Loucy (cell line): Measurements from ENCODE around the gene EXOC3L4.
A peak's percentile ranks its signal among the peaks of the same experiment; 100 is the strongest.

ENCODE experiments used
- H2AFZ ChIP-seq: fragments of 200-600 bp; sonication (generic); 2 replicates; pipeline ENCODE4 v1.6.0; 2016; ENCODE audit warnings: antibody characterized with exemption, mild to moderate bottlenecking, low read length, moderate library complexity
- H3F3A ChIP-seq: fragments of 200-600 bp; 2 replicates; pipeline ENCODE4 v1.6.0; 2016; ENCODE audit warnings: antibody characterized with exemption, low read depth, mild to moderate bottlenecking
- H3K27me3 ChIP-seq: fragments of 200-600 bp; sonication (generic); 2 replicates; pipeline ENCODE4 v1.6.1; 2014; ENCODE audit warnings: low read length, mild to moderate bottlenecking; ENCODE audit not compliant: insufficient read depth, poor library complexity, severe bottlenecking
- H3K36me3 ChIP-seq: fragments of 200-600 bp; sonication (generic); 2 replicates; pipeline ENCODE4 v1.6.1; 2016; ENCODE audit warnings: low read length; ENCODE audit not compliant: insufficient read depth
- H3K4me1 ChIP-seq: fragments of 200-600 bp; sonication (generic); 2 replicates; pipeline ENCODE4 v1.5.1; 2014; ENCODE audit warnings: low read length, mild to moderate bottlenecking; ENCODE audit not compliant: insufficient read depth, poor library complexity, severe bottlenecking
- H3K4me2 ChIP-seq: fragments of 200-600 bp; sonication (generic); 2 replicates; pipeline ENCODE4 v1.6.0; 2014; ENCODE audit warnings: antibody characterized with exemption, low read length, low read depth, mild to moderate bottlenecking; ENCODE audit not compliant: poor library complexity, severe bottlenecking
- H3K4me3 ChIP-seq: fragments of 200-600 bp; sonication (generic); 2 replicates; pipeline ENCODE4 v1.5.1; 2014; ENCODE audit warnings: low read length, mild to moderate bottlenecking, mixed read lengths; ENCODE audit not compliant: poor library complexity, severe bottlenecking
- H3K79me2 ChIP-seq: fragments of 200-600 bp; sonication (generic); 2 replicates; pipeline ENCODE4 v1.6.1; 2014; ENCODE audit warnings: low read length; ENCODE audit not compliant: insufficient read depth
- H3K9ac ChIP-seq: fragments of 200-600 bp; sonication (generic); 2 replicates; pipeline ENCODE4 v1.6.0; 2014; ENCODE audit warnings: mild to moderate bottlenecking, low read depth, low read length, moderate library complexity; ENCODE audit not compliant: poor library complexity, severe bottlenecking
- H3K9me2 ChIP-seq: fragments of 200-600 bp; sonication (generic); replicated peaks from 2 replicates; pipeline ENCODE4 v1.6.1; 2016; ENCODE audit warnings: low read depth, low read length, mixed read lengths
- H3K9me3 ChIP-seq: fragments of 200-600 bp; sonication (generic); 2 replicates; pipeline ENCODE4 v1.6.1; 2014; ENCODE audit warnings: mild to moderate bottlenecking, antibody characterized with exemption, low read length, low read depth; ENCODE audit not compliant: insufficient read depth
- H4K20me1 ChIP-seq: fragments of 200-600 bp; sonication (generic); 2 replicates; pipeline ENCODE4 v1.6.0; 2014; ENCODE audit warnings: antibody characterized with exemption, low read length, mild to moderate bottlenecking; ENCODE audit not compliant: insufficient read depth, poor library complexity, severe bottlenecking
- EZH2phosphoT487 ChIP-seq: fragments of 200-600 bp; IDR thresholded peaks from 2 replicates; pipeline ENCODE4 v1.6.1; 2018; ENCODE audit warnings: antibody characterized with exemption, mild to moderate bottlenecking, moderate library complexity, borderline replicate concordance
- TF ChIP-seq, protein P1 (sequence below): fragments of 200-600 bp; sonication (generic); conservative IDR thresholded peaks from 2 replicates; pipeline ENCODE4 v1.5.1; 2014; ENCODE audit warnings: mild to moderate bottlenecking, antibody characterized with exemption, low read length

The EXOC3L4 gene

DNA sequence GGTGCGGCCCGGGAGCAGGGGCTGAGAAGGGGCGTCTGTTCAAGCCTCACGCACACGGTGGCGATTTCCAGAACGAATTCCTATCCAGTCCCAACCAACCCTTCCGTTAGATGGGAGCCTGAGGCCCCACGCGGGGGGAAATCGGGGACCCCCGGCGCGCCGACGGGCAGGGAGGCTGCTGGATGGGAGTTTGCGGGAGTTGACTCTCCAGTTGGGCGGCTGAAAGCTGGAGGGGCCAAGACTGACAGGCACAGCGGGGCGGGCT lies 9.8 kb downstream of the EXOC3L4 start:
- Histone ChIP-seq H2AFZ (no peak overlapping the region), H3K36me3 (no peaks in the 10 kb centered on the region), H3K9me3 (no peaks in the 10 kb centered on the region), H3K9ac (no peak overlapping the region), H3K27me3 (no peaks in the 10 kb centered on the region), H3K4me3 (no peak overlapping the region), H3K9me2 (no peaks in the 10 kb centered on the region), H3F3A (no peaks in the 10 kb centered on the region), H3K4me2 (no peak overlapping the region), H4K20me1 (no peaks in the 10 kb centered on the region), H3K4me1 (no peaks in the 10 kb centered on the region), H3K79me2 (no peaks in the 10 kb centered on the region)
- TF ChIP-seq, protein P1, sequence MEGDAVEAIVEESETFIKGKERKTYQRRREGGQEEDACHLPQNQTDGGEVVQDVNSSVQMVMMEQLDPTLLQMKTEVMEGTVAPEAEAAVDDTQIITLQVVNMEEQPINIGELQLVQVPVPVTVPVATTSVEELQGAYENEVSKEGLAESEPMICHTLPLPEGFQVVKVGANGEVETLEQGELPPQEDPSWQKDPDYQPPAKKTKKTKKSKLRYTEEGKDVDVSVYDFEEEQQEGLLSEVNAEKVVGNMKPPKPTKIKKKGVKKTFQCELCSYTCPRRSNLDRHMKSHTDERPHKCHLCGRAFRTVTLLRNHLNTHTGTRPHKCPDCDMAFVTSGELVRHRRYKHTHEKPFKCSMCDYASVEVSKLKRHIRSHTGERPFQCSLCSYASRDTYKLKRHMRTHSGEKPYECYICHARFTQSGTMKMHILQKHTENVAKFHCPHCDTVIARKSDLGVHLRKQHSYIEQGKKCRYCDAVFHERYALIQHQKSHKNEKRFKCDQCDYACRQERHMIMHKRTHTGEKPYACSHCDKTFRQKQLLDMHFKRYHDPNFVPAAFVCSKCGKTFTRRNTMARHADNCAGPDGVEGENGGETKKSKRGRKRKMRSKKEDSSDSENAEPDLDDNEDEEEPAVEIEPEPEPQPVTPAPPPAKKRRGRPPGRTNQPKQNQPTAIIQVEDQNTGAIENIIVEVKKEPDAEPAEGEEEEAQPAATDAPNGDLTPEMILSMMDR = no peak
- TF ChIP-seq EZH2phosphoT487 = no peak

DNA sequence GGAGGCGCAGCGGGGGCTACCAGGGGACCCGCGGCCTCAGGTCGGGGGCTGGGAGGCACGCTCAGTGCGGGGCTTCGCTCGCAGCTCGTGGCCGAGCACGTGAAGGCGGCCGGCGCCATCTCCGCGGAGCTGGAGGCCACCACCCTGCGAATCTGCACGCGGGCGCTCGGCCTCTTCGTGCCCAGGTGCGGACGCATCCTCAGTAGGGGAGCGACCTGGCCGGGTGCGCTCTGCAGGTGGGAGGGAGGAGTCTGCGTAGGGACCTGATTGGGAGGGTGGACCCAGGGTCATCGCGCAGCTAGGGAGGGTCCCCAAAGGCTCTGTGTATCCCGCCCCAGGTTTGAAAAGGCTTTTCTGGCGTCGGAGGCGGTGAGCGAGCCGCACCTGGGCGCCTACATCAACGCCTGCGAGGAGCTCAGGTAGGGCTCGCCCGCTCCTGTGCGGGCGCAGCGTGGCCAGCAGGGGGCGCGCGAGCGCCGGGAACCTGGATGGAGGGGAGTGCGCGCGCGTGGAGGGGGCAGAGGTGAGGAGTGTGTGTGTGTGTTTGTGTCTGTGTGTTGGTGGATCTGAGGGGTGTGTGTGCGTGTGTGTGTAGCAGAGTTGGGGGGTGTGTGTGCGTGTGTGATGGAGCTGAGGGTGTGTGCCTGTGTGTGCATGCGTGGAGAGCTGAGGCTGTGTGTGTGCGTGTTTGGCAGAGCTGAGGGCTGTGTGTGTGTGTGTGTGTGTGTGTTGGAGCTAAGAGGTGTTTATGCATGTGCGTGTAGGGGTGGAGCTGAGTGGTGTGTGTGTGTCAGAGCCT lies 10.3 kb downstream of the EXOC3L4 start:
- Histone ChIP-seq H4K20me1 (no peaks in the 10 kb centered on the region), H3K9me2 (no peaks in the 10 kb centered on the region), H3K4me3 (no peak overlapping the region), H3K4me2 (no peak overlapping the region), H3K9me3 (no peaks in the 10 kb centered on the region), H3K79me2 (no peaks in the 10 kb centered on the region), H3K4me1 (no peaks in the 10 kb centered on the region), H2AFZ (no peak overlapping the region), H3K9ac (no peak overlapping the region), H3K27me3 (no peaks in the 10 kb centered on the region), H3K36me3 (no peaks in the 10 kb centered on the region), H3F3A (no peaks in the 10 kb centered on the region)
- TF ChIP-seq, protein P1 = peak; percentile 95
- TF ChIP-seq EZH2phosphoT487 = no peak

DNA sequence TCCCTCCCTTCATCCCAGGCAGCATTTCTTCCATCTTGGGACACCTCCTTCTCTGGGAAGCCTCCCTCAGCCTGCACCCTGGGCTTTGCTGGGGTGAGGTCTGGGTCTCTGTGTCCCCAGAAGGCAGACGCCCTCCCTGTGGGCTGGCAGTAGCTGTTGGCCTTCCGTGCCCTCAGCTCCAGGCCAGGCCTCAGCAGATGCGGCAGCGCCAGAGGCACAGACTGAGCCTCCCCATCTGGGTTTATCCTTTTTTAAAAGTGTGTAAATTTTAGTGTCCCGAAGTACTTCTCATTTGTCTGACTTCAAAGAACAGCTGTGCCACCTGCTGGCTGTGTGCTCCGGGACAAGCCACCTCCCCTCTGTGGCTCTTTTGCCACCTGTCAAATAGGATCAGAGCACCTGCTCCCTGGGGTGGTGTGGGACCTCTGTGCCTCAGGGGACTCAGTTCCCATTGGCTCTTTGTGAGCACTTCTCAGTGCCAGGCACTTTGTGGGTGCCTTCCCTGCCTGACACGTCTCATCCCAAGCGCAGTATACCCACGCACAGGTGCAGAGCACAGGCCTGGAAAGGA lies 11.1 kb downstream of the EXOC3L4 start:
- H3K4me2 ChIP-seq = no peak overlapping the region

More for the DNA sequence above, 11.1 kb downstream of the EXOC3L4 start:
- H2AFZ ChIP-seq = no peak overlapping the region
- no peaks in the 10 kb centered on the region for H3F3A ChIP-seq
- H3K9me3 ChIP-seq = no peaks in the 10 kb centered on the region
- no peak overlapping the region for H3K9ac ChIP-seq
- TF ChIP-seq, protein P1 = peak; percentile 45
- no peak for TF ChIP-seq EZH2phosphoT487
- H3K9me2 ChIP-seq = no peaks in the 10 kb centered on the region
- no peaks in the 10 kb centered on the region for H4K20me1 ChIP-seq
- no peaks in the 10 kb centered on the region for H3K4me1 ChIP-seq
- H3K79me2 ChIP-seq = no peaks in the 10 kb centered on the region
- H3K36me3 ChIP-seq = no peaks in the 10 kb centered on the region
- H3K4me3 ChIP-seq = no peak overlapping the region
- no peaks in the 10 kb centered on the region for H3K27me3 ChIP-seq
